ENCODE data around the gene ATF4.

ATF4 gene

DNA sequence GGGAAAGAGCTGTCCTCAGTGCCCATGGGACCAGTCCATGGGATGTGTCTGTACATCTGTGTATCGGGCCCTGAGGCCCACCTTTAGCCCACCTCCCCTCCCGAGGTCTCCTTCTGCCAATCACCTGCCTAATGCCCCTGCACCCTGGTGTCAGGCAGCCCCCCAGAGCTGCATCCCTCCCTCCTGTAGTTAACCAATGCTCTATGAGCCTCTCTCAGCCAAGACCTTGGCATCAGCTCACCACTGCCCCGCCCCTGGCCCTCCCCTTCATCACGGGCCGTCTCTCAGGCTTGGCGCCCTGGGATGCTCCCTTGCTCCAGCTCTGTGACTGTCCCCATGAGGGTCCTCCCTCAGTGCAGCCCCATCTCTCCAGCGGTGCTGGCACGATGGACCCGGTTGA is 45.0 kb upstream of the ATF4 start:
- no peak for DNase-seq (ENCODE audit: low spot score)
- POLR2A ChIA-PET (ENCODE audit: low non-redundant PET) = no interaction called here
- TF ChIP-seq CTCF (conservative IDR thresholded peaks at IDR 0.05; ENCODE audit: low read depth) = no peak
- CTCF ChIA-PET = interaction anchor here (0.6 kb wide), 1 partner anchor 29 kb away, joined by 3 read pairs; no protein-coding TSS in a partner anchor
- no peak overlapping the region for H3K27ac ChIP-seq

DNA sequence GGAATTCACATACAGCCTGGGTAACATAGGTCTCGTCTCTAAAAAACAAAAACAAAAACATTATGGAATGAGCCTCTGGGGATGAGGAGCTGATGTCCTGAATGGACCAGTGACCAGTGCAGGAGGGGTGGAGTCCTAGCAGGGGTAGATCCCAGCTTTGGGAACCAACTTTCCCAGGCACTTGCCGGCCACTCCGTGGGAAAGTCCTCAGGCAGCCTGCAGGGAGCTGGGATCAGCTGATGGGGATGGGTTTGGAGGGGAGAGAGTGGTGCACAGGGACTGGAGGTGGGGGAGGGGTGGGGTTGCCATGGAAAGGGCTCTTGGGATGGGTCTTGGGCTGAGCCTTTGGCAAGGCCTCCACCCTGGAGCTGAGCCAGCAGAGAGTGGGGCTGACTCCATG is 44.5 kb upstream of the ATF4 start:
- ChIA-PET CTCF (interaction anchor here (0.6 kb wide), 1 partner anchor 29 kb away, joined by 3 read pairs; no protein-coding TSS in a partner anchor), POLR2A (ENCODE audit: low non-redundant PET) (no interaction called here)
- DNase-seq (ENCODE audit: low spot score) = no peak

GRCh38 chr22:39476664-39477063 is 43.7 kb upstream of the ATF4 start:
- ChIA-PET CTCF (no interaction called here), POLR2A (ENCODE audit: low non-redundant PET) (no interaction called here)
- H3K27ac ChIP-seq = no peak overlapping the region
- no peak for DNase-seq (ENCODE audit: low spot score)
- no peak for TF ChIP-seq CTCF (conservative IDR thresholded peaks at IDR 0.05; ENCODE audit: low read depth)

More for the DNA sequence above, 44.5 kb upstream of the ATF4 start:
- no peak overlapping the region for H3K27ac ChIP-seq
- TF ChIP-seq CTCF (conservative IDR thresholded peaks at IDR 0.05; ENCODE audit: low read depth) = no peak

DNA sequence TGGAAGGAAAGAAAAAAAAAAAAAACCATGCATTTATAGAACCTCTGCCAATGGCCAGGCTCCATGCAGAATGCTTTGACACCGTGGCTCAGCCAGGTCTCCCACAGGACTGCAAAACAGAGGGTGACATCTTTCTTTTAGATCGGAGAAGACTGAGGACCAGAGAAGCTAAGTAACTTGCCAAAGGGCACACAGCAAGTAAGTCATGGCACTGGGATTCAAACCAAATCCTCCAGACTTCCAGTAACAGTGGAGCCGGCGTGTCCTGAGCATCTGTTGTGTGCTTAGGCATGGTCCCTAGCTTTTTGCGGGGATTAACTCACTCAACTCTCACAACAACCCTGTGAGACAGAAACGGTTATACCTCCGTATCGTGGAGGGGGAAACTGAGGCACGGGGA is 42.8 kb upstream of the ATF4 start:
- ChIA-PET CTCF (no interaction called here), POLR2A (ENCODE audit: low non-redundant PET) (no interaction called here)
- DNase-seq (ENCODE audit: low spot score) = no peak
- TF ChIP-seq CTCF (conservative IDR thresholded peaks at IDR 0.05; ENCODE audit: low read depth) = no peak
- H3K27ac ChIP-seq = no peak overlapping the region

- DNase-seq (ENCODE audit: low spot score) = no peak
- POLR2A ChIA-PET (ENCODE audit: low non-redundant PET) = no interaction called here
- CTCF ChIA-PET = no interaction called here
- H3K27ac ChIP-seq = no peak overlapping the region
- no peak for TF ChIP-seq CTCF (conservative IDR thresholded peaks at IDR 0.05; ENCODE audit: low read depth)
Measured at GRCh38 chr22:39478441-39478850, 41.9 kb upstream of the ATF4 start.

GRCh38 chr22:39479254-39479653 is 41.1 kb upstream of the ATF4 start:
- ChIA-PET POLR2A (ENCODE audit: low non-redundant PET) (no interaction called here), CTCF (no interaction called here)

More at GRCh38 chr22:39479254-39479653, 41.1 kb upstream of the ATF4 start:
- H3K27ac ChIP-seq = no peak overlapping the region
- no peak for TF ChIP-seq CTCF (conservative IDR thresholded peaks at IDR 0.05; ENCODE audit: low read depth)
- no peak for DNase-seq (ENCODE audit: low spot score)
